Vagina (tissue), 2 donors: ENCODE data around the gene CLMP. TPM values are rescaled to one million over a fixed set of nuclear protein-coding genes. Genes with fewer than 3 reads are reported as not detected.

ENCODE experiments used
- DNase-seq, 2 donors: peaks; one replicate each; pipeline ENCODE4 v3.0.0-alpha.2; 2017; ENCODE audit errors: extremely low spot score in 2 of 2
- H3K27ac ChIP-seq: fragments of 200-600 bp; sonication (generic); one replicate; pipeline ENCODE4 v1.5.1; 2019
- H3K27me3 ChIP-seq: fragments of 200-600 bp; sonication (generic); one replicate; pipeline ENCODE4 v1.5.1; 2019
- H3K36me3 ChIP-seq, 2 donors: fragments of 200-600 bp; sonication (generic); one replicate each; pipeline ENCODE4 v1.5.1; 2017 to 2019
- H3K4me1 ChIP-seq: fragments of 200-600 bp; sonication (generic); one replicate; pipeline ENCODE4 v1.5.1; 2019
- H3K4me3 ChIP-seq, 2 donors: fragments of 200-600 bp; sonication (generic); 1 replicate in 1 of 2; 2 replicates in 1 of 2; pipeline ENCODE4 v1.5.1; 2016 to 2019
- H3K9me3 ChIP-seq: fragments of 200-600 bp; sonication (generic); one replicate; pipeline ENCODE4 v1.5.1; 2019
- POLR2A ChIP-seq, 2 donors: fragments of 450-650 bp; IDR thresholded peaks; one replicate each; pipeline ENCODE4 v1.6.1; 2017; ENCODE audit warnings: antibody characterized with exemption in 2 of 2, mild to moderate bottlenecking in 2 of 2, moderate library complexity in 2 of 2
- POLR2AphosphoS5 ChIP-seq, 2 donors: sonication (generic); formaldehyde crosslinking; IDR thresholded peaks; one replicate each; pipeline ENCODE4 v1.9.0; 2017; ENCODE audit warnings: antibody characterized with exemption in 2 of 2, mild to moderate bottlenecking in 2 of 2, low read depth in 1 of 2; ENCODE audit not compliant: insufficient read depth in 1 of 2
- intact Hi-C: fragments of 100-400 bp; cut with DNase I; formaldehyde crosslinking; loops from one replicate; pipeline ENCODE4 v1.15.1; 2023
- total RNA-seq: library from RNA; depleted of rRNA; stranded (reverse); fragments of >200 nt; gene quantifications from one replicate; pipeline ENCODE4 v1.2.3, GENCODE V29; 2016
- TF ChIP-seq, protein P1 (sequence below), 3 experiments: fragments of 450-650 bp in 2 of 3; fragments of 200-600 bp in 1 of 3; sonication (generic) in 1 of 3; IDR thresholded peaks; one replicate each; pipeline ENCODE4 v1.5.1; 2017 to 2019; ENCODE audit warnings: antibody characterized with exemption in 3 of 3, mild to moderate bottlenecking in 2 of 3, moderate library complexity in 2 of 3

The CLMP gene
- total RNA-seq, 1 donor from 2014 or later, result 99.4 TPM

DNA sequence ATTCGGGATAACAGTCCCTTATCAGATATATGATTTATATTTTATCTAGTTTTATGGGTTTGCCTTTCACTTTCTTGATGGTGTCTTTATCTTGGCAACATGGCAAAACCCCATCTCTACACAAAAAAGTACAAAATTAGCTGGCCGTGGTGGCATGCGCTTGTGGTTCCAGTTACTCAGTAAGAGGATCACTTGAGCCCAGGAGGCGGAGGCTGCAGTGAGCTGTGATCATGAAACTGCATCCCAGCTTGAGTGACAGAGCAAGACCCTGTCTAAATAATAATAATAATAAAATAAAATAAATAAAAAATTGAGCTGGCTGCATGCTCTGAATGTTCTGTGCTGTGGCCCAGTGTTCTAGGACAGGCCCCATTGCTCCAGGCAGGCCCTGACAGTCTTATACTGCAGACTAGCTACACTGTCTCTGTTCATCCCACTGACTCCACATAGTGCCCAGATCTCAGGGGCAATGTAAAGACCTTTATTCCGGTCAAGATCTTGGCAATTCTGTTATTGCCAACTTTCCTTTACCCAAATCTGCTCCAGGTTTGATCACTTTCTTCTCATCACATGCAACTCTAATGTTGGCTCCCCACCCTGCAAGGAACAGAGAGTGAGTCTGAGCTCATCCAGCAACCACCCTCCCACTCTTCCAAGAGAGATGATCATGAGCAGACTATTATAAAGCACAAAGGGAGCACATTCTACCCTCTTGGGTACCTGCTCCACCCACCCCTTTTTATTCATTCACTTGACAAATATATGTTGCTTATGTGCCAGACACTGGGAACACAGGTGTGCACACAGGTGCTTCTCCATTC lies 141.9 kb downstream of the CLMP start:
- H3K27me3 ChIP-seq, result no peaks in the 10 kb centered on the region
- peaks cover 0 to 36% of the 10 kb centered on the region in 2 donors for H3K36me3 ChIP-seq
- TF ChIP-seq POLR2AphosphoS5 (IDR thresholded peaks at IDR 0.05; ENCODE audit: insufficient read depth in 1 of 2, low read depth in 1 of 2) (no peak), POLR2A (IDR thresholded peaks at IDR 0.05) (no peak)
- TF ChIP-seq, protein P1, sequence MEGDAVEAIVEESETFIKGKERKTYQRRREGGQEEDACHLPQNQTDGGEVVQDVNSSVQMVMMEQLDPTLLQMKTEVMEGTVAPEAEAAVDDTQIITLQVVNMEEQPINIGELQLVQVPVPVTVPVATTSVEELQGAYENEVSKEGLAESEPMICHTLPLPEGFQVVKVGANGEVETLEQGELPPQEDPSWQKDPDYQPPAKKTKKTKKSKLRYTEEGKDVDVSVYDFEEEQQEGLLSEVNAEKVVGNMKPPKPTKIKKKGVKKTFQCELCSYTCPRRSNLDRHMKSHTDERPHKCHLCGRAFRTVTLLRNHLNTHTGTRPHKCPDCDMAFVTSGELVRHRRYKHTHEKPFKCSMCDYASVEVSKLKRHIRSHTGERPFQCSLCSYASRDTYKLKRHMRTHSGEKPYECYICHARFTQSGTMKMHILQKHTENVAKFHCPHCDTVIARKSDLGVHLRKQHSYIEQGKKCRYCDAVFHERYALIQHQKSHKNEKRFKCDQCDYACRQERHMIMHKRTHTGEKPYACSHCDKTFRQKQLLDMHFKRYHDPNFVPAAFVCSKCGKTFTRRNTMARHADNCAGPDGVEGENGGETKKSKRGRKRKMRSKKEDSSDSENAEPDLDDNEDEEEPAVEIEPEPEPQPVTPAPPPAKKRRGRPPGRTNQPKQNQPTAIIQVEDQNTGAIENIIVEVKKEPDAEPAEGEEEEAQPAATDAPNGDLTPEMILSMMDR (IDR thresholded peaks at IDR 0.05), result no peak
- H3K4me1 ChIP-seq, result peaks cover 37% of the 10 kb centered on the region
- no peak for DNase-seq
- H3K27ac ChIP-seq, result no peak overlapping the region
- no peak overlapping the region for H3K4me3 ChIP-seq
- no peaks in the 10 kb centered on the region for H3K9me3 ChIP-seq
- intact Hi-C loops, result no loop called here

DNA sequence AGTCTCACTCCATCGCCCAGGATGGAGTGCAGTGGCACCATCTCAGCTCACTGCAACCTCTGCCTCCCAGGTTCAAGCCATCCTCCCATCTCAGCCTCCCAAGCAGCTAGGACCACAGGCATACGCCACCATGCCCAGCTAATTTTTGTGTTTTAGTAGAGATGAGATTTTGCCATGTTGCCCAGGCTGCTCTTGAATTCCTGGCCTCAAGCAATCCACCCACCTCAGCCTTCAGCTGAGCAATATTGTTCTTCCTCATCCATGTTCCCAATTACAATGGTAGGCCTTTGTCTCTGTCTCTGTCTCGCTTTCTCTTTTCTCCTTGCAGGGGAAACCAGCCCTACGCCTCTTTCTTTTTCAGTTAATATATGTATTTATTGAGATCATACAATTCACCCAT lies 143.4 kb downstream of the CLMP start:
- Histone ChIP-seq H3K36me3 (peaks cover 0 to 21% of the 10 kb centered on the region in 2 donors), H3K27me3 (no peaks in the 10 kb centered on the region), H3K4me1 (peaks cover 22% of the 10 kb centered on the region), H3K9me3 (no peaks in the 10 kb centered on the region), H3K27ac (no peak overlapping the region), H3K4me3 (no peak overlapping the region)
- DNase-seq, result no peak
- TF ChIP-seq POLR2A (IDR thresholded peaks at IDR 0.05), result no peak
- no peak for TF ChIP-seq POLR2AphosphoS5 (IDR thresholded peaks at IDR 0.05; ENCODE audit: insufficient read depth in 1 of 2, low read depth in 1 of 2)
- TF ChIP-seq, protein P1 (IDR thresholded peaks at IDR 0.05), result no peak
- intact Hi-C loops, result no loop called here

DNA sequence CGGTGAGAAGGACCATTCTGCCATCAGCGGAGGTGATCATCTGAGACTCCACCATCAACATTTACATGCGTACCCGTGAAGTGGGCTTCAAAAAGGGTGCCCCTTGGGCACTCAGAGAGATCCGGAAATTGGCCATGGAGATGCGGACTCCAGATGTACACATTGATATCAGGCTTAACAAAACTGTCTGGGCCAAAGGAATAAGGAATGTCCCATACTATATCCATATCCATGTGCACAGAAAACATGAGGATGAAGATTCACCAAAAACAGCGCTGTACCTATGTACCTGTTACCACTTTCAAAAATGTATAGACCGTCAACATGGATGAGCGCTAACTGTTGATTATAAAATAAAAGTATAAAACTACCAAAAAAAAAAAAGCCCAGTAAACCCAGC lies 143.9 kb downstream of the CLMP start:
- H3K4me1 ChIP-seq, result peaks cover 17% of the 10 kb centered on the region
- H3K9me3 ChIP-seq, result no peaks in the 10 kb centered on the region
- peaks cover 0 to 16% of the 10 kb centered on the region in 2 donors for H3K36me3 ChIP-seq
- no peak overlapping the region for H3K27ac ChIP-seq
- DNase-seq, result no peak
- H3K4me3 ChIP-seq, result no peak overlapping the region
- TF ChIP-seq, protein P1 (IDR thresholded peaks at IDR 0.05), result no peak
- TF ChIP-seq POLR2A (IDR thresholded peaks at IDR 0.05) (no peak), POLR2AphosphoS5 (IDR thresholded peaks at IDR 0.05; ENCODE audit: insufficient read depth in 1 of 2, low read depth in 1 of 2) (no peak)
- intact Hi-C loops, result no loop called here
- H3K27me3 ChIP-seq, result no peaks in the 10 kb centered on the region

DNA sequence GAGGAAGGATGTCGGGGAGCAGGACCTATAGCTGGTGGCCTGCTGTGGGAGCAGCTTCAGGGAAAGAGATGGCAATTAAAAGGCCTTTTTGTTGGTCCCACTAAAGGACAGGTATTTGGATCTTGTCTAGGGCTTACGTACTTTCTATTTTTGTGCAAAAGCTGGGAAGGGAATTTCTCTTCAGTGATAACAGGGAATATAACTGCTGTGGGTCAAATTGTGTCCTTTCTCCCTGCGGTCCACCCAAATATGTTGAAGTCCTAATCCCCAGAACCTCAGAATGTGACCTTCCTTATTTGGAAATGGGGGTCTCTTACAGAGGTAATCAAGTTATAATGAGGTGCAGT lies 147.1 kb downstream of the CLMP start:
- no peak for DNase-seq
- H3K4me1 ChIP-seq, result no peaks in the 10 kb centered on the region
- TF ChIP-seq POLR2AphosphoS5 (IDR thresholded peaks at IDR 0.05; ENCODE audit: insufficient read depth in 1 of 2, low read depth in 1 of 2), result no peak
- TF ChIP-seq, protein P1 (IDR thresholded peaks at IDR 0.05), result no peak
- no peak for TF ChIP-seq POLR2A (IDR thresholded peaks at IDR 0.05)
- no peak overlapping the region for H3K4me3 ChIP-seq
- no peaks in the 10 kb centered on the region for H3K9me3 ChIP-seq
- intact Hi-C loops, result no loop called here
- peaks cover 0 to under 1% of the 10 kb centered on the region in 2 donors for H3K36me3 ChIP-seq
- H3K27me3 ChIP-seq, result no peaks in the 10 kb centered on the region
- H3K27ac ChIP-seq, result no peak overlapping the region

DNA sequence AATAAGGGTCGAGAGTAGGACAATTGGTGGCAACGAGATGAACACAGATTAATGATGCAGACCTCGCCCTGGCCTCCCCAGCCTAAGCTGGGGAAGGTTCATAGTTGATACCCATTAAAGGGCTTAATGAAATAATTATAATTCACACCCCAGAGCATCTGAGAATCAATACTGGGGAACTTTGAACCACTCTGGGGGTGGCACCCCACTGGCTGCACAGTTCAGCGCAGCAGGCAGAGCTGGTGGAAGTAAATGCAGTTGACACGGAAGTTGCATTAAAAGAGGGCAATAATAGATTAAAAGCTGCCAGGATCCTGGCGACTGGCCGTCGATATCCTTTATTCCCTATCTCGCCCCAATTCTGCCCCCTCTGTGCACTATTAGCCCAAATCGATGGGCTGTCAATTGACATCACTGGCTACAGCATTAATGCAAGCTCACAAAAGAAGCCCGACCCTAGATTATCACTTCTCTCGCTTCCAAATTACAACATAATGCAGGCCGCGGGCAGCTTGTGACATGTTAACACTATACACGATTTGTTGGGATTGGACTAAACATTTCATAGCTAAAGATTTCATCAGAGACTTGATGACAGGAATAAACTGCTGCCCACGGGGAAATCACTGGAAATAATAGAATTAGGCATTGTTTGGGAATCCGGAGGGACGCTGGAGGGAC lies 147.6 kb downstream of the CLMP start:
- Histone ChIP-seq H3K4me3 (no peak overlapping the region), H3K36me3 (no peaks in the 10 kb centered on the region), H3K27ac (no peak overlapping the region), H3K4me1 (no peaks in the 10 kb centered on the region), H3K27me3 (no peaks in the 10 kb centered on the region), H3K9me3 (no peaks in the 10 kb centered on the region)
- TF ChIP-seq POLR2AphosphoS5 (IDR thresholded peaks at IDR 0.05; ENCODE audit: insufficient read depth in 1 of 2, low read depth in 1 of 2) (no peak), POLR2A (IDR thresholded peaks at IDR 0.05) (no peak)
- TF ChIP-seq, protein P1 (IDR thresholded peaks at IDR 0.05), result no peak
- no peak for DNase-seq
- intact Hi-C loops, result no loop called here
